PC-3 (cell line): ENCODE data around the gene PDZD7. TPM values are rescaled to one million over a fixed set of nuclear protein-coding genes. Genes with fewer than 3 reads are reported as not detected.

ENCODE experiments used
- ATAC-seq: fragments of 200-7000 bp; cut with Tn5 transposase; 2 replicates; pipeline ENCODE4 v1.9.1; 2020; ENCODE audit warnings: mild to moderate bottlenecking, moderate library complexity
- BruUV-seq: library from RNA; stranded (reverse); fragments of 400-500 nt; replicated peaks from 2 replicates; lab custom pipeline; 2021; lab: Mats Ljungman, UMichigan
- CTCF ChIA-PET: fragments of 300-600 bp; sonication (Branson Sonifier 250); formaldehyde crosslinking; loops from one replicate; lab custom pipeline; 2022; ENCODE audit warnings: antibody characterized with exemption; lab: Charles Lee
- POLR2A ChIA-PET: fragments of 300-600 bp; sonication (Branson Sonifier 250); formaldehyde crosslinking; loops from one replicate; lab custom pipeline; 2022; ENCODE audit warnings: antibody characterized with exemption; ENCODE audit not compliant: unreplicated experiment; lab: Charles Lee
- DNase-seq: peaks from one replicate; pipeline ENCODE4 v3.0.0-alpha.2; 2015
- H2AFZ ChIP-seq: fragments of 300-600 bp; sonication (generic); 2 replicates; pipeline ENCODE4 v1.6.0; 2016; ENCODE audit warnings: antibody characterized with exemption, low read length
- H3F3A ChIP-seq: fragments of 300-600 bp; sonication (generic); one replicate; pipeline ENCODE4 v1.6.0; 2017; ENCODE audit warnings: antibody characterized with exemption, low read length, control low read depth, mild to moderate bottlenecking; ENCODE audit not compliant: unreplicated experiment
- H3K27ac ChIP-seq: fragments of 300-600 bp; sonication (generic); 2 replicates; pipeline ENCODE4 v1.5.1; 2016; ENCODE audit warnings: mild to moderate bottlenecking, low read length
- H3K27me3 ChIP-seq: fragments of 300-600 bp; sonication (generic); 2 replicates; pipeline ENCODE4 v1.6.1; 2016; ENCODE audit warnings: low read length, mixed read lengths
- H3K36me3 ChIP-seq: fragments of 300-600 bp; sonication (generic); 2 replicates; pipeline ENCODE4 v1.6.1; 2016; ENCODE audit warnings: low read depth, mixed run types, low read length, mixed read lengths
- H3K4me1 ChIP-seq: fragments of 300-600 bp; sonication (generic); 2 replicates; pipeline ENCODE4 v1.5.1; 2016; ENCODE audit warnings: low read length; ENCODE audit not compliant: insufficient read depth
- H3K4me2 ChIP-seq: fragments of 300-600 bp; sonication (generic); 2 replicates; pipeline ENCODE4 v1.6.0; 2016; ENCODE audit warnings: low read length
- H3K4me3 ChIP-seq: fragments of 300-600 bp; sonication (generic); 2 replicates; pipeline ENCODE4 v1.5.1; 2016; ENCODE audit warnings: mild to moderate bottlenecking, low read length, mixed read lengths
- H3K79me2 ChIP-seq: fragments of 300-600 bp; sonication (generic); 2 replicates; pipeline ENCODE4 v1.6.1; 2017; ENCODE audit warnings: low read length, mixed read lengths
- H3K9ac ChIP-seq: fragments of 300-600 bp; sonication (generic); 2 replicates; pipeline ENCODE4 v1.6.0; 2016; ENCODE audit warnings: mild to moderate bottlenecking, low read length
- H3K9me2 ChIP-seq: fragments of 300-600 bp; sonication (generic); replicated peaks from 2 replicates; pipeline ENCODE4 v1.6.1; 2016; ENCODE audit warnings: mixed run types, low read length, mixed read lengths
- H3K9me3 ChIP-seq: fragments of 300-600 bp; sonication (generic); 2 replicates; pipeline ENCODE4 v1.6.1; 2016; ENCODE audit warnings: low read length, mixed read lengths
- H4K20me1 ChIP-seq: fragments of 300-600 bp; sonication (generic); 2 replicates; pipeline ENCODE4 v1.6.1; 2016; ENCODE audit warnings: low read length, mixed read lengths
- CTCF ChIP-seq: fragments of 300-600 bp; sonication (generic); conservative IDR thresholded peaks from 2 replicates; pipeline ENCODE4 v1.5.1; 2017; ENCODE audit warnings: antibody characterized with exemption, low read depth, mild to moderate bottlenecking, low read length
- EZH2 ChIP-seq: fragments of 300-600 bp; sonication (generic); IDR thresholded peaks from one replicate; pipeline ENCODE4 v1.6.1; 2017; ENCODE audit warnings: antibody characterized with exemption, mild to moderate bottlenecking, low read length; ENCODE audit not compliant: unreplicated experiment
- EZH2phosphoT487 ChIP-seq: fragments of 300-600 bp; sonication (generic); IDR thresholded peaks from 2 replicates; pipeline ENCODE4 v1.6.1; 2018; ENCODE audit warnings: mild to moderate bottlenecking, antibody characterized with exemption, low read length, borderline replicate concordance
- intact Hi-C: fragments of 100-400 bp; cut with micrococcal nuclease; formaldehyde crosslinking; loops from 2 replicates; pipeline ENCODE4 v1.9.0; 2023
- total RNA-seq: library from RNA; depleted of rRNA; stranded (reverse); fragments of >200 nt; gene quantifications from 2 replicates; pipeline ENCODE4 v1.2.3, GENCODE V29; 2014

Gene PDZD7
- total RNA-seq, 1 experiment from 2014 or later = 2.8 TPM

DNA sequence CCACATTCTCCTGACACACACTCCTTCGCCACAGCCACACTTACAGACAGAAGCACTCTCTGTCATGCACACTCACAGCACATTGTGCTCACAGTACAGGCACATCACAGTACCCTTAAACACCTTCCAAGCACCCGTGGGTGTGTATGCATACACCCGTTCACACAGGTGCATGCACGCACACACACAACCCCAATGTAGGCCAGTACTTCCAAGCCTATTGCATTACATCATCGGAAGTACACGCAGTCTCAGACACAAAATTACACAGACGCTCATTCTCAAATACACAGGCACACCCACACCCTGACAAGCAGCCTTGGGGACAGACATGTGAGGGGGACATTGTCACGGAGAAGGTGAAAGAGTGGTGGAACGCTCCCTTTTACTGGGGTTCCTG, 42.0 kb upstream of the PDZD7 start:
- no peaks in the 10 kb centered on the region for H3K36me3 ChIP-seq
- no peak overlapping the region for H3K27ac ChIP-seq
- POLR2A ChIA-PET = no interaction called here
- no peaks in the 10 kb centered on the region for H3K79me2 ChIP-seq
- H2AFZ ChIP-seq = no peak overlapping the region
- no peak overlapping the region for H3K9ac ChIP-seq
- H3K4me3 ChIP-seq = no peak overlapping the region
- no peaks in the 10 kb centered on the region for H3K9me3 ChIP-seq
- TF ChIP-seq EZH2 = no peak
- TF ChIP-seq CTCF = no peak
- TF ChIP-seq EZH2phosphoT487 = no peak
- ATAC-seq = peak; percentile 45; the same call in 1 of the 2 replicates
- H3K27me3 ChIP-seq = no peaks in the 10 kb centered on the region
- no peak overlapping the region for H3K4me2 ChIP-seq
- CTCF ChIA-PET = no interaction called here
- no peaks in the 10 kb centered on the region for H3F3A ChIP-seq
- BruUV-seq = no TSS peak
- peaks cover 3% of the 10 kb centered on the region; the same call in 1 of the 2 replicates for H3K4me1 ChIP-seq
- DNase-seq = no peak
- H3K9me2 ChIP-seq = no peaks in the 10 kb centered on the region
- intact Hi-C loops = no loop called here
- H4K20me1 ChIP-seq = no peaks in the 10 kb centered on the region

- Histone ChIP-seq H3K9ac (no peak overlapping the region), H4K20me1 (no peaks in the 10 kb centered on the region), H3K4me1 (peaks cover 3% of the 10 kb centered on the region; the same call in 1 of the 2 replicates), H3K79me2 (no peaks in the 10 kb centered on the region), H3K27me3 (no peaks in the 10 kb centered on the region), H3K27ac (no peak overlapping the region), H3K9me2 (no peaks in the 10 kb centered on the region), H3K4me3 (no peak overlapping the region), H3K9me3 (no peaks in the 10 kb centered on the region), H2AFZ (no peak overlapping the region), H3K36me3 (no peaks in the 10 kb centered on the region), H3K4me2 (no peak overlapping the region), H3F3A (no peaks in the 10 kb centered on the region)
- no TSS peak for BruUV-seq
- POLR2A ChIA-PET = no interaction called here
- TF ChIP-seq CTCF (no peak), EZH2 (no peak), EZH2phosphoT487 (no peak)
- CTCF ChIA-PET = no interaction called here
- DNase-seq (no peak), ATAC-seq (no peak)
- intact Hi-C loops = no loop called here
Measured at GRCh38 chr10:101071885-101072433, 41.0 kb upstream of the PDZD7 start.

DNA sequence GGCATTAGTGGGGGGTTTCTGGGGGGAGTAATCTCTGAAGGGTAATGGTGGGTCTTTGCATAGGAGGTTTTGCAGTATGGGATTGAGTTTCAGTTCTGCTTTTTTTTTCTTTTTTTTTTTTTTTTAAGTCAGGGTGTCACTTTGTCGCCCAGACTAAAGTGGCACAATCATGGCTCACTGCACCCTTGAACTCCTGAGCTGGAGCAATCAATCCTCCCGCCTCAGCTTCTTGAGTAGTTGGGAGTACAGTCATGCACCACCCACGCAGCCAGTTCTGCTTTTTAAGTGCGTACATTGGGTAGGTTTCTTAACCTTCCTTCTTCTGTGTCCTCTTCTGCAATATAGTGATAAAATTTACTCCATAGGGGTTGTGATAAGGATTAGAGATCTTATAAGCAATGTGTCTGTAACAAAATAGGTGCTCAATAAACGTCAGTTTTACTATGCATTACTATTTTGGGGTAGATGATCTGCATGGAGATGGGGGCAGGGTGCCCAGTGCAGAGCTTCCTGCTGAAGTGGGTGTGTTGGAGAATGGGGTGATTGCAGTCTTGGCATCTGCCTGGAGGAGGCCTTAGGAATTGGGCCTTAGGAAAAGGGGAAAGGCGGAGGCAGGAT, 40.4 kb upstream of the PDZD7 start:
- BruUV-seq = no TSS peak
- no peak for ATAC-seq
- Histone ChIP-seq H3K9me3 (no peaks in the 10 kb centered on the region), H3K9me2 (no peaks in the 10 kb centered on the region), H3F3A (no peaks in the 10 kb centered on the region), H3K9ac (no peak overlapping the region), H3K4me1 (peaks cover 3% of the 10 kb centered on the region; the same call in 1 of the 2 replicates), H2AFZ (no peak overlapping the region), H3K4me3 (no peak overlapping the region), H3K27me3 (no peaks in the 10 kb centered on the region), H3K4me2 (no peak overlapping the region), H3K36me3 (no peaks in the 10 kb centered on the region), H4K20me1 (no peaks in the 10 kb centered on the region), H3K27ac (no peak overlapping the region), H3K79me2 (no peaks in the 10 kb centered on the region)
- TF ChIP-seq EZH2 = no peak
- TF ChIP-seq CTCF = no peak
- TF ChIP-seq EZH2phosphoT487 = no peak
- CTCF ChIA-PET = no interaction called here
- DNase-seq = no peak
- intact Hi-C loops = no loop called here
- POLR2A ChIA-PET = no interaction called here
